ENCODE measurements around the gene CLIP2. TPM values are rescaled to one million over a fixed set of nuclear protein-coding genes. Genes with fewer than 3 reads are reported as not detected.

The CLIP2 gene
- total and polyA plus RNA-seq, 12 donors, result 4.5 to 11.3 (median 6.6) TPM

DNA sequence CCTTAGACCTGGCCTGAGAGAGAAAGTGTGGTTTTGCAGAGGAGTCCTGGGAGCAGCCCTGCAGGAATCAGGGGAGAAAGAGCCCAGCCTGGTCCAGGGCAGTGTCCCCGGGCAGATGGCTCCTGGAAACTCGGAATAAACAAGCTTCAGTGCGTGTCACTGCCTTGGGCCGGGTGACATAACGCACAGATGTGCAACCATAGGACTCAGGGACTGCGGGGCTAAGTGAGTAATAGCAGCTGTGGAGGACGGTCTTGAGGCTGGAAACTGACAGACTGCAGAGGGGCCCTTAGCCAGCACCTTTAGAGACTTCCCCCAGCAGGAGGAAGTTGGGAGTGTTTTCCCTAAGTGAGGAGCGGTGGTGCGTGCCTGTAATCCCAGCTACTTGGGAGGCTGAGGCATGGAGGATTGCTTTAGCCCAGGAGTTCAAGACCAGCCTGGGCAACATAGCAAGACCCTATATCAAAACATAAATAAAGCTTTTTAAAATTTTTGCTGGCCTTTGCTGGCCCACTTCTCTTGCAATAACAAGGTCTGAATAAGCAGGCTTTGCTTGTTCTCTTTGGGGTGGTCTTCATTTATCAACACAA is 5.3 kb upstream of the CLIP2 start:
- TF ChIP-seq CTCF (IDR thresholded peaks at IDR 0.05), result no peak
- intact Hi-C loops (cut with DNase I), result no loop called here
- DNase-seq (no peak), ATAC-seq (no peak)
- Histone ChIP-seq H3K4me3 (no peak overlapping the region), H3K9me3 (no peaks in the 10 kb centered on the region), H3K27ac (no peak overlapping the region), H3K4me1 (peaks cover 15 to 27% (median 21%) of the 10 kb centered on the region in 9 donors), H3K36me3 (no peaks in the 10 kb centered on the region), H3K27me3 (no peaks in the 10 kb centered on the region)
- whole genome bisulfite sequencing, 2 donors, result 66 to 81% methylated on average over 9 of the region's 9 CpGs

GRCh38 chr7:74284781-74285259 is 4.4 kb upstream of the CLIP2 start:
- Histone ChIP-seq H3K27me3 (no peaks in the 10 kb centered on the region), H3K9me3 (no peaks in the 10 kb centered on the region), H3K4me1 (peaks cover 10 to 21% (median 15%) of the 10 kb centered on the region in 9 donors), H3K4me3 (no peak overlapping the region), H3K27ac (no peak overlapping the region), H3K36me3 (no peaks in the 10 kb centered on the region)
- ATAC-seq, result no peak
- no peak for DNase-seq
- WGBS, 2 donors, result 43 to 52% methylated on average over 9 of the region's 9 CpGs
- no peak for TF ChIP-seq CTCF (IDR thresholded peaks at IDR 0.05)
- intact Hi-C loops (cut with DNase I), result loop anchor here in 2 of 10 donors (5.0 kb wide), 1 partner anchor 33 kb away; the partner anchor contains the start of gene RFC2 (in 2 of the 2)

GRCh38 chr7:74286131-74286530 is 3.1 kb upstream of the CLIP2 start:
- Histone ChIP-seq H3K9me3 (no peaks in the 10 kb centered on the region), H3K36me3 (no peaks in the 10 kb centered on the region), H3K4me3 (no peak overlapping the region), H3K27me3 (no peaks in the 10 kb centered on the region), H3K27ac (peak overlapping the region in 2 of 10 donors; percentile 34 to 39), H3K4me1 (peaks cover 6 to 27% (median 24%) of the 10 kb centered on the region in 9 donors)
- WGBS, 2 donors, result 78 to 84% methylated on average over 11 of the region's 11 CpGs
- TF ChIP-seq CTCF (IDR thresholded peaks at IDR 0.05), result no peak
- DNase-seq (no peak), ATAC-seq (no peak)
- intact Hi-C loops (cut with DNase I), result loop anchor here in 2 of 10 donors (5.0 kb wide), 1 partner anchor 34 kb away; the partner anchor contains the start of gene RFC2 (in 2 of the 2)

GRCh38 chr7:74287303-74288033 is 1.7 kb upstream of the CLIP2 start:
- DNase-seq, result no peak
- WGBS, 2 donors, result 88 to 90% methylated on average over 7 of the region's 7 CpGs
- no peaks in the 10 kb centered on the region for H3K36me3 ChIP-seq
- TF ChIP-seq CTCF (IDR thresholded peaks at IDR 0.05), result no peak
- peaks cover 6 to 32% (median 24%) of the 10 kb centered on the region in 9 donors for H3K4me1 ChIP-seq
- H3K4me3 ChIP-seq, result no peak overlapping the region
- intact Hi-C loops (cut with DNase I), result loop anchor here in 2 of 10 donors (5.0 kb wide), 1 partner anchor 35 kb away; the partner anchor contains the start of gene RFC2 (in 2 of the 2)
- H3K27ac ChIP-seq, result no peak overlapping the region
- H3K9me3 ChIP-seq, result no peaks in the 10 kb centered on the region
- no peak for ATAC-seq
- H3K27me3 ChIP-seq, result no peaks in the 10 kb centered on the region

All from heart right ventricle (tissue), 16 donors.